Stimulated activated CD8-positive, alpha-beta memory T cell treated with anti-CD3 and anti-CD28 coated beads, Interleukin-4, amount 100 ng/mL, for 48 hours (primary cell): ENCODE measurements around the gene MYB.
"Not testable (repeated sequence)": the region's sequence is repeated elsewhere in the genome, so short reads cannot be mapped to it uniquely, and the experiment has no call there.

Experiments
- DNase-seq: peaks from one replicate; pipeline ENCODE4 v3.0.0-alpha.2; 2020

MYB gene

GRCh38 chr6:135225911-135226310 is 44.8 kb downstream of the MYB start:
- no peak for DNase-seq

- no peak for DNase-seq
These were observed 45.4 kb downstream of the MYB start for GRCh38 chr6:135226537-135226936.

- DNase-seq: no peak
These were observed 46.2 kb downstream of the MYB start for GRCh38 chr6:135227349-135227748.

GRCh38 chr6:135227758-135228157 is 46.6 kb downstream of the MYB start:
- no peak for DNase-seq

GRCh38 chr6:135228486-135228885 is 47.4 kb downstream of the MYB start:
- no peak for DNase-seq

- no peak for DNase-seq
These were observed 48.9 kb downstream of the MYB start for GRCh38 chr6:135229996-135230395.

GRCh38 chr6:135230711-135231468 is 49.8 kb downstream of the MYB start:
- no peak for DNase-seq

- no peak for DNase-seq
These were observed 50.3 kb downstream of the MYB start for GRCh38 chr6:135231469-135231844.

GRCh38 chr6:135233686-135234491 is 52.8 kb downstream of the MYB start:
- DNase-seq: no peak

GRCh38 chr6:135234492-135234780 is 53.3 kb downstream of the MYB start:
- DNase-seq: no peak

- DNase-seq: no peak
These were observed 54.6 kb downstream of the MYB start for GRCh38 chr6:135235716-135236115.

GRCh38 chr6:135236319-135236718 is 55.2 kb downstream of the MYB start:
- no peak for DNase-seq

- DNase-seq: no peak
These were observed 55.6 kb downstream of the MYB start for GRCh38 chr6:135236732-135237131.

- no peak for DNase-seq
These were observed 59.6 kb downstream of the MYB start for GRCh38 chr6:135240711-135241110.

- DNase-seq: no peak
These were observed 63.0 kb downstream of the MYB start for GRCh38 chr6:135243871-135244796.

GRCh38 chr6:135244805-135245204 is 63.7 kb downstream of the MYB start:
- DNase-seq: no peak

GRCh38 chr6:135246412-135247012 is 65.4 kb downstream of the MYB start:
- DNase-seq: not testable (repeated sequence)

- no peak for DNase-seq
These were observed 69.1 kb downstream of the MYB start for GRCh38 chr6:135250234-135250633.

- no peak for DNase-seq
These were observed 69.8 kb downstream of the MYB start for GRCh38 chr6:135250751-135251497.

- DNase-seq: no peak
These were observed 70.7 kb downstream of the MYB start for GRCh38 chr6:135251498-135252441.

- no peak for DNase-seq
These were observed 73.4 kb downstream of the MYB start for GRCh38 chr6:135254471-135254870.
